Measurements from ENCODE around the gene ZDHHC1. TPM values are rescaled to one million over a fixed set of nuclear protein-coding genes. Genes with fewer than 3 reads are reported as not detected.
A peak's percentile ranks its signal among the peaks of the same experiment; 100 is the strongest.
"Not testable (repeated sequence)": the region's sequence is repeated elsewhere in the genome, so short reads cannot be mapped to it uniquely, and the experiment has no call there.

ZDHHC1 gene
- total RNA-seq, 1 donor from 2014 or later, result 16.3 TPM

GRCh38 chr16:67419931-67420330, 3.7 kb upstream of the ZDHHC1 start:
- no peak for DNase-seq (ENCODE audit: low spot score)
- intact Hi-C loops (cut with DNase I), result no loop called here
- ATAC-seq, result no peak

GRCh38 chr16:67419502-67419901, 3.2 kb upstream of the ZDHHC1 start:
- intact Hi-C loops (cut with DNase I), result no loop called here
- DNase-seq (ENCODE audit: low spot score) (no peak), ATAC-seq (no peak)

GRCh38 chr16:67417333-67418061, 1.2 kb upstream of the ZDHHC1 start:
- intact Hi-C loops (cut with DNase I), result no loop called here
- DNase-seq (ENCODE audit: low spot score), result no peak
- ATAC-seq, result no peak

- ATAC-seq; intact Hi-C loops (cut with DNase I); DNase-seq (ENCODE audit: low spot score): not testable (repeated sequence)
Observed at GRCh38 chr16:67415421-67415820, 856 bp downstream of the ZDHHC1 start.

- ATAC-seq (no peak), DNase-seq (ENCODE audit: low spot score) (no peak)
- intact Hi-C loops (cut with DNase I), result no loop called here
Observed at GRCh38 chr16:67413978-67414911, 2.0 kb downstream of the ZDHHC1 start.

GRCh38 chr16:67412294-67412693, 4.0 kb downstream of the ZDHHC1 start:
- DNase-seq (ENCODE audit: low spot score) (no peak), ATAC-seq (no peak)
- intact Hi-C loops (cut with DNase I), result no loop called here

GRCh38 chr16:67411339-67411738, 4.9 kb downstream of the ZDHHC1 start:
- DNase-seq (ENCODE audit: low spot score) (no peak), ATAC-seq (no peak)
- intact Hi-C loops (cut with DNase I), result no loop called here

- no peak for ATAC-seq
- intact Hi-C loops (cut with DNase I), result no loop called here
- DNase-seq (ENCODE audit: low spot score), result no peak
Observed at GRCh38 chr16:67409631-67410030, 6.6 kb downstream of the ZDHHC1 start.

- DNase-seq (ENCODE audit: low spot score), result no peak
- intact Hi-C loops (cut with DNase I), result no loop called here
- no peak for ATAC-seq
Observed at GRCh38 chr16:67407788-67408452, 8.4 kb downstream of the ZDHHC1 start.

- peak; percentile 5 for ATAC-seq
- DNase-seq (ENCODE audit: low spot score), result no peak
- intact Hi-C loops (cut with DNase I), result no loop called here
Observed at GRCh38 chr16:67407176-67407787, 9.0 kb downstream of the ZDHHC1 start.

- intact Hi-C loops (cut with DNase I), result no loop called here
- peak; percentile 89 for ATAC-seq
- DNase-seq (ENCODE audit: low spot score), result no peak
Observed at GRCh38 chr16:67406111-67406971, 9.9 kb downstream of the ZDHHC1 start.

- DNase-seq (ENCODE audit: low spot score) (no peak), ATAC-seq (no peak)
- intact Hi-C loops (cut with DNase I), result no loop called here
Observed at GRCh38 chr16:67405336-67405735, 10.9 kb downstream of the ZDHHC1 start.

- ATAC-seq (no peak), DNase-seq (ENCODE audit: low spot score) (no peak)
- intact Hi-C loops (cut with DNase I), result no loop called here
Observed at GRCh38 chr16:67404740-67405226, 11.5 kb downstream of the ZDHHC1 start.

- no peak for ATAC-seq
- no peak for DNase-seq (ENCODE audit: low spot score)
- intact Hi-C loops (cut with DNase I), result no loop called here
Observed at GRCh38 chr16:67403976-67404555, 12.2 kb downstream of the ZDHHC1 start.

GRCh38 chr16:67400901-67401300, 15.4 kb downstream of the ZDHHC1 start:
- intact Hi-C loops (cut with DNase I), result no loop called here
- ATAC-seq (no peak), DNase-seq (ENCODE audit: low spot score) (no peak)

- intact Hi-C loops (cut with DNase I), result no loop called here
- DNase-seq (ENCODE audit: low spot score), result peak; percentile 45
- ATAC-seq, result no peak
Observed at GRCh38 chr16:67399749-67400704, 16.2 kb downstream of the ZDHHC1 start.

- intact Hi-C loops (cut with DNase I), result no loop called here
- no peak for DNase-seq (ENCODE audit: low spot score)
- ATAC-seq, result peak; percentile 68
Observed at GRCh38 chr16:67399218-67399733, 17.0 kb downstream of the ZDHHC1 start.
